Endothelial cell (in vitro differentiated cells): Measurements from ENCODE around the gene PRSS56. TPM values are rescaled to one million over a fixed set of nuclear protein-coding genes. Genes with fewer than 3 reads are reported as not detected.

Experiments
- DNase-seq: peaks from one replicate; pipeline ENCODE4 v3.0.0; 2021; ENCODE audit warnings: low spot score
- H3K27ac Mint-ChIP-seq: one replicate; pipeline ENCODE4 v1.8.0; 2021; ENCODE audit warnings: mixed read lengths, inconsistent platforms; ENCODE audit not compliant: unreplicated experiment
- H3K27me3 Mint-ChIP-seq: one replicate; pipeline ENCODE4 v1.8.0; 2021; ENCODE audit warnings: mild to moderate bottlenecking, moderate library complexity, mixed read lengths, inconsistent platforms; ENCODE audit not compliant: unreplicated experiment
- H3K36me3 Mint-ChIP-seq: one replicate; pipeline ENCODE4 v1.8.0; 2021; ENCODE audit warnings: mild to moderate bottlenecking, low read depth, mixed read lengths, inconsistent platforms; ENCODE audit not compliant: unreplicated experiment
- H3K4me1 Mint-ChIP-seq: one replicate; pipeline ENCODE4 v1.8.0; 2021; ENCODE audit warnings: mild to moderate bottlenecking, mixed read lengths, inconsistent platforms; ENCODE audit not compliant: unreplicated experiment
- H3K4me3 Mint-ChIP-seq: one replicate; pipeline ENCODE4 v1.8.0; 2021; ENCODE audit warnings: mild to moderate bottlenecking, mixed read lengths, inconsistent platforms; ENCODE audit not compliant: unreplicated experiment
- H3K9me3 Mint-ChIP-seq: one replicate; pipeline ENCODE4 v1.8.0; 2021; ENCODE audit warnings: mixed read lengths, inconsistent platforms; ENCODE audit not compliant: unreplicated experiment
- CTCF ChIP-seq: fragments of 200-600 bp; sonication (generic); IDR thresholded peaks from one replicate; pipeline ENCODE4 v1.5.0; 2021; ENCODE audit warnings: antibody characterized with exemption; ENCODE audit not compliant: unreplicated experiment
- total RNA-seq: library from RNA; stranded (reverse); fragmentation: NEBNext Ultra II Directional; extraction: Animal tissue kit (Norgen Biotek cat#: 25700); gene quantifications from one replicate; pipeline ENCODE4 v1.2.1, GENCODE V29; 2021; ENCODE audit not compliant: unreplicated experiment

Gene PRSS56
- total RNA-seq, 1 donor from 2014 or later = not detected

GRCh38 chr2:232482301-232483238, 37.6 kb upstream of the PRSS56 start:
- no peaks in the 10 kb centered on the region for H3K36me3 Mint-ChIP-seq

GRCh38 chr2:232483311-232483922, 36.8 kb upstream of the PRSS56 start:
- H3K27ac Mint-ChIP-seq = no peak overlapping the region
- TF ChIP-seq CTCF = no peak
- H3K9me3 Mint-ChIP-seq = no peaks in the 10 kb centered on the region
- no peaks in the 10 kb centered on the region for H3K36me3 Mint-ChIP-seq
- no peak overlapping the region for H3K4me3 Mint-ChIP-seq
- H3K4me1 Mint-ChIP-seq = peaks cover 4% of the 10 kb centered on the region
- peaks cover 15% of the 10 kb centered on the region for H3K27me3 Mint-ChIP-seq
- DNase-seq = no peak

More at GRCh38 chr2:232482301-232483238, 37.6 kb upstream of the PRSS56 start:
- H3K27me3 Mint-ChIP-seq = peaks cover 13% of the 10 kb centered on the region
- H3K4me1 Mint-ChIP-seq = peaks cover 4% of the 10 kb centered on the region
- no peaks in the 10 kb centered on the region for H3K9me3 Mint-ChIP-seq
- no peak for DNase-seq
- H3K4me3 Mint-ChIP-seq = no peak overlapping the region
- no peak for TF ChIP-seq CTCF
- peak overlapping the region; percentile 30 for H3K27ac Mint-ChIP-seq

GRCh38 chr2:232483923-232484627, 36.1 kb upstream of the PRSS56 start:
- Mint-ChIP-seq H3K4me3 (no peak overlapping the region), H3K36me3 (no peaks in the 10 kb centered on the region), H3K27ac (no peak overlapping the region), H3K27me3 (peaks cover 22% of the 10 kb centered on the region), H3K4me1 (peaks cover 4% of the 10 kb centered on the region), H3K9me3 (no peaks in the 10 kb centered on the region)
- TF ChIP-seq CTCF = no peak
- DNase-seq = no peak

GRCh38 chr2:232484628-232485347, 35.4 kb upstream of the PRSS56 start:
- H3K9me3 Mint-ChIP-seq = no peaks in the 10 kb centered on the region
- no peak overlapping the region for H3K27ac Mint-ChIP-seq
- H3K27me3 Mint-ChIP-seq = peaks cover 22% of the 10 kb centered on the region
- H3K36me3 Mint-ChIP-seq = no peaks in the 10 kb centered on the region
- no peak for DNase-seq
- H3K4me1 Mint-ChIP-seq = peaks cover 4% of the 10 kb centered on the region
- H3K4me3 Mint-ChIP-seq = no peak overlapping the region
- TF ChIP-seq CTCF = no peak
